MM.1S (cell line): ENCODE data around the gene ANXA2.

Experiments
- DNase-seq: peaks from one replicate; pipeline ENCODE4 v3.0.0-alpha.2; 2015
- H2AFZ ChIP-seq: fragments of 300-600 bp; sonication (generic); 2 replicates; pipeline ENCODE4 v1.6.0; 2016; ENCODE audit warnings: antibody characterized with exemption, low read length
- H3F3A ChIP-seq: fragments of 300-600 bp; sonication (generic); 2 replicates; pipeline ENCODE4 v1.6.1; 2016; ENCODE audit warnings: mild to moderate bottlenecking, antibody characterized with exemption, low read length, moderate library complexity, mixed read lengths; ENCODE audit not compliant: insufficient read depth
- H3K27ac ChIP-seq: fragments of 300-600 bp; sonication (generic); 2 replicates; pipeline ENCODE4 v1.5.1; 2016; ENCODE audit warnings: mild to moderate bottlenecking, low read length
- H3K27me3 ChIP-seq: fragments of 300-600 bp; sonication (generic); replicated peaks from 2 replicates; pipeline ENCODE4 v1.6.0; 2016; ENCODE audit warnings: low read length; ENCODE audit not compliant: insufficient read depth
- H3K36me3 ChIP-seq: fragments of 300-600 bp; sonication (generic); replicated peaks from 2 replicates; pipeline ENCODE4 v1.6.1; 2016; ENCODE audit warnings: mild to moderate bottlenecking, low read length, mixed read lengths; ENCODE audit not compliant: insufficient read depth
- H3K4me1 ChIP-seq: fragments of 300-600 bp; sonication (generic); 2 replicates; pipeline ENCODE4 v1.6.1; 2016; ENCODE audit warnings: low read length, mixed read lengths
- H3K4me2 ChIP-seq: fragments of 300-600 bp; sonication (generic); 2 replicates; pipeline ENCODE4 v1.6.0; 2016; ENCODE audit warnings: low read depth, low read length
- H3K4me3 ChIP-seq: fragments of 300-600 bp; sonication (generic); 2 replicates; pipeline ENCODE4 v1.5.1; 2016; ENCODE audit warnings: low read length, mixed read lengths
- H3K79me2 ChIP-seq: fragments of 300-600 bp; sonication (generic); 2 replicates; pipeline ENCODE4 v1.6.1; 2016; ENCODE audit warnings: mixed run types, low read length, mixed read lengths
- H3K9ac ChIP-seq: fragments of 300-600 bp; sonication (generic); 2 replicates; pipeline ENCODE4 v1.6.1; 2016; ENCODE audit warnings: low read length, mixed read lengths
- H3K9me2 ChIP-seq: fragments of 300-600 bp; sonication (generic); replicated peaks from 2 replicates; pipeline ENCODE4 v1.6.1; 2016; ENCODE audit warnings: mild to moderate bottlenecking, low read length, mixed read lengths; ENCODE audit not compliant: insufficient read depth
- H3K9me3 ChIP-seq: fragments of 300-600 bp; sonication (generic); replicated peaks from 2 replicates; pipeline ENCODE4 v1.6.1; 2016; ENCODE audit warnings: mild to moderate bottlenecking, low read length, mixed read lengths; ENCODE audit not compliant: insufficient read depth
- H4K20me1 ChIP-seq: fragments of 300-600 bp; sonication (generic); 2 replicates; pipeline ENCODE4 v1.6.1; 2016; ENCODE audit warnings: mild to moderate bottlenecking, low read length, moderate library complexity, mixed read lengths; ENCODE audit not compliant: insufficient read depth
- CTCF ChIP-seq: fragments of 300-600 bp; sonication (generic); IDR thresholded peaks from 2 replicates; pipeline ENCODE4 v1.5.1; 2016; ENCODE audit warnings: antibody characterized with exemption, low read length, mixed read lengths
- EZH2 ChIP-seq: fragments of 300-600 bp; sonication (generic); optimal IDR thresholded peaks from 2 replicates; pipeline ENCODE3; 2017; ENCODE audit warnings: low read depth, mild to moderate bottlenecking, antibody characterized with exemption, low read length, mixed read lengths
- EZH2phosphoT487 ChIP-seq: fragments of 300-600 bp; sonication (generic); IDR thresholded peaks from 2 replicates; pipeline ENCODE4 v1.6.1; 2018; ENCODE audit warnings: antibody characterized with exemption, low read length

The ANXA2 gene

GRCh38 chr15:60376677-60377095 is 21.1 kb downstream of the ANXA2 start:
- peaks cover 32% of the 10 kb centered on the region for H3K79me2 ChIP-seq
- H4K20me1 ChIP-seq, result no peaks in the 10 kb centered on the region
- H2AFZ ChIP-seq, result no peak overlapping the region
- no peaks in the 10 kb centered on the region for H3K27me3 ChIP-seq
- H3F3A ChIP-seq, result no peaks in the 10 kb centered on the region
- TF ChIP-seq CTCF (no peak), EZH2phosphoT487 (no peak), EZH2 (no peak)
- no peaks in the 10 kb centered on the region for H3K9me2 ChIP-seq
- no peak for DNase-seq
- no peak overlapping the region for H3K4me2 ChIP-seq
- no peak overlapping the region for H3K4me3 ChIP-seq
- H3K9ac ChIP-seq, result no peak overlapping the region
- no peaks in the 10 kb centered on the region for H3K9me3 ChIP-seq
- no peak overlapping the region for H3K27ac ChIP-seq
- H3K4me1 ChIP-seq, result no peaks in the 10 kb centered on the region
- peaks cover 4% of the 10 kb centered on the region; the same call in 1 of the 2 replicates for H3K36me3 ChIP-seq

GRCh38 chr15:60375306-60375705 is 22.5 kb downstream of the ANXA2 start:
- Histone ChIP-seq H3K4me1 (no peaks in the 10 kb centered on the region), H3K4me2 (no peak overlapping the region), H2AFZ (no peak overlapping the region), H3K27me3 (no peaks in the 10 kb centered on the region), H3F3A (no peaks in the 10 kb centered on the region), H3K9me3 (no peaks in the 10 kb centered on the region), H3K27ac (no peak overlapping the region), H3K9me2 (no peaks in the 10 kb centered on the region), H4K20me1 (no peaks in the 10 kb centered on the region), H3K79me2 (peaks cover 35% of the 10 kb centered on the region), H3K4me3 (no peak overlapping the region), H3K9ac (no peak overlapping the region), H3K36me3 (peaks cover 9% of the 10 kb centered on the region; the same call in 1 of the 2 replicates)
- TF ChIP-seq CTCF (no peak), EZH2 (no peak), EZH2phosphoT487 (no peak)
- DNase-seq, result no peak

GRCh38 chr15:60374628-60375081 is 23.1 kb downstream of the ANXA2 start:
- Histone ChIP-seq H3K4me3 (no peak overlapping the region), H3K4me1 (no peaks in the 10 kb centered on the region), H3K9me3 (no peaks in the 10 kb centered on the region), H3K4me2 (no peak overlapping the region), H3K27ac (no peak overlapping the region), H3K9me2 (no peaks in the 10 kb centered on the region), H4K20me1 (no peaks in the 10 kb centered on the region), H3K27me3 (no peaks in the 10 kb centered on the region), H3K79me2 (peaks cover 36% of the 10 kb centered on the region), H3K9ac (no peak overlapping the region), H3K36me3 (peaks cover 9% of the 10 kb centered on the region; the same call in 1 of the 2 replicates), H3F3A (no peaks in the 10 kb centered on the region), H2AFZ (no peak overlapping the region)
- DNase-seq, result no peak
- TF ChIP-seq EZH2 (no peak), EZH2phosphoT487 (no peak), CTCF (no peak)
